IMR-90 (cell line): Measurements from ENCODE around the gene CLNK.

Source experiments
- MAFK ChIP-seq: IDR thresholded peaks from 2 replicates; pipeline ENCODE4 v1.6.1; 2012; ENCODE audit warnings: low read depth, low read length, improper control_type of control experiment
- POLR2A ChIP-seq: IDR thresholded peaks from 2 replicates; pipeline ENCODE4 v1.6.1; 2012; ENCODE audit warnings: mild to moderate bottlenecking, low read depth, low read length
- RAD21 ChIP-seq: IDR thresholded peaks from 2 replicates; pipeline ENCODE4 v1.6.1; 2012; ENCODE audit warnings: low read length, improper control_type of control experiment
- SMC3 ChIP-seq: fragments of 150-350 bp; IDR thresholded peaks from 2 replicates; pipeline ENCODE4 v1.6.1; 2016; ENCODE audit warnings: low read depth, mild to moderate bottlenecking, antibody characterized with exemption, low read length, moderate library complexity
- TF ChIP-seq, protein P1 (sequence below): fragments of 150-350 bp; IDR thresholded peaks from 2 replicates; pipeline ENCODE4 v1.6.1; 2016; ENCODE audit warnings: low read depth, mild to moderate bottlenecking, low read length, moderate library complexity, borderline replicate concordance
- TF ChIP-seq, protein P2 (sequence below): conservative IDR thresholded peaks from 2 replicates; pipeline ENCODE4 v1.5.1; 2012; ENCODE audit warnings: mild to moderate bottlenecking, low read depth, low read length, improper control_type of control experiment
- TF ChIP-seq, protein P3 (sequence below): fragments of 150-350 bp; IDR thresholded peaks from 2 replicates; pipeline ENCODE4 v1.6.1; 2017; ENCODE audit warnings: mild to moderate bottlenecking, antibody characterized with exemption, low read length, low read depth

DNA sequence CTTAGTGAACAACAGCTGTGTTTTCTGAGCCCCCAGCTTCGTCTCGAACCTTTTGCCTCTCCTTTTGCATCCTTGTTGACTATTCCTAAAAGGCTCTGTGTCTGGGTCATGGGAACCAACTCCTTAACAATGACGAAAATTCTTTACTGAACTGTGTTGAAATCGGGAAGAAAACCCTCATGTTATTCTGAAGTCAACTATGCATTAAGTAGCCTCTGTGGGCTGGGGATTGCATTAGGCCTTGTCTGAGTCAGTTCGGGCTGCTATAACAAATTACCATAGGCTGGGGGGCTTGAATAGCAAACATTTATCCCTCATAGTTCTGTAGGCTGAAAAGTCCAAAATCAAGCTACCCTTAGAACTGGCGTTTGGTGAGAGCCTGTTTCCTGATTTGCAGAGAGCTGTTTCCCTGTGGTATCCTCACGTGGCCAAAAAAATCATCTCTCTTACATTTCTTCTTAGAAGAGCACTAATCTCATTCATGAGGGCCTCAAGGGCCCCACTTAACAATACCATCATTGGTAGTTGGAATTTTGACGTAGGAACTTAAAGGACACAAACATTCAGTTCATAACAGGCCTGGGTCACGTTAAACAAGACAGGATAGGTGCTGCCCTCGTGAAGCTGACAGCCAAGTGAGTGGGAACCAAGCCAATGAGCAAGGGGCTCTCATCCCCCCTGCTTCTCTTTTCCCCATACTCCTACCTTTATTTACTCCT is 75.9 kb downstream of the CLNK start:
- TF ChIP-seq RAD21, result no peak
- no peak for TF ChIP-seq MAFK
- TF ChIP-seq, protein P1, sequence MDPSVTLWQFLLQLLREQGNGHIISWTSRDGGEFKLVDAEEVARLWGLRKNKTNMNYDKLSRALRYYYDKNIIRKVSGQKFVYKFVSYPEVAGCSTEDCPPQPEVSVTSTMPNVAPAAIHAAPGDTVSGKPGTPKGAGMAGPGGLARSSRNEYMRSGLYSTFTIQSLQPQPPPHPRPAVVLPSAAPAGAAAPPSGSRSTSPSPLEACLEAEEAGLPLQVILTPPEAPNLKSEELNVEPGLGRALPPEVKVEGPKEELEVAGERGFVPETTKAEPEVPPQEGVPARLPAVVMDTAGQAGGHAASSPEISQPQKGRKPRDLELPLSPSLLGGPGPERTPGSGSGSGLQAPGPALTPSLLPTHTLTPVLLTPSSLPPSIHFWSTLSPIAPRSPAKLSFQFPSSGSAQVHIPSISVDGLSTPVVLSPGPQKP, result no peak
- TF ChIP-seq, protein P2, sequence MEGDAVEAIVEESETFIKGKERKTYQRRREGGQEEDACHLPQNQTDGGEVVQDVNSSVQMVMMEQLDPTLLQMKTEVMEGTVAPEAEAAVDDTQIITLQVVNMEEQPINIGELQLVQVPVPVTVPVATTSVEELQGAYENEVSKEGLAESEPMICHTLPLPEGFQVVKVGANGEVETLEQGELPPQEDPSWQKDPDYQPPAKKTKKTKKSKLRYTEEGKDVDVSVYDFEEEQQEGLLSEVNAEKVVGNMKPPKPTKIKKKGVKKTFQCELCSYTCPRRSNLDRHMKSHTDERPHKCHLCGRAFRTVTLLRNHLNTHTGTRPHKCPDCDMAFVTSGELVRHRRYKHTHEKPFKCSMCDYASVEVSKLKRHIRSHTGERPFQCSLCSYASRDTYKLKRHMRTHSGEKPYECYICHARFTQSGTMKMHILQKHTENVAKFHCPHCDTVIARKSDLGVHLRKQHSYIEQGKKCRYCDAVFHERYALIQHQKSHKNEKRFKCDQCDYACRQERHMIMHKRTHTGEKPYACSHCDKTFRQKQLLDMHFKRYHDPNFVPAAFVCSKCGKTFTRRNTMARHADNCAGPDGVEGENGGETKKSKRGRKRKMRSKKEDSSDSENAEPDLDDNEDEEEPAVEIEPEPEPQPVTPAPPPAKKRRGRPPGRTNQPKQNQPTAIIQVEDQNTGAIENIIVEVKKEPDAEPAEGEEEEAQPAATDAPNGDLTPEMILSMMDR, result no peak
- TF ChIP-seq POLR2A, result no peak
- TF ChIP-seq, protein P3, sequence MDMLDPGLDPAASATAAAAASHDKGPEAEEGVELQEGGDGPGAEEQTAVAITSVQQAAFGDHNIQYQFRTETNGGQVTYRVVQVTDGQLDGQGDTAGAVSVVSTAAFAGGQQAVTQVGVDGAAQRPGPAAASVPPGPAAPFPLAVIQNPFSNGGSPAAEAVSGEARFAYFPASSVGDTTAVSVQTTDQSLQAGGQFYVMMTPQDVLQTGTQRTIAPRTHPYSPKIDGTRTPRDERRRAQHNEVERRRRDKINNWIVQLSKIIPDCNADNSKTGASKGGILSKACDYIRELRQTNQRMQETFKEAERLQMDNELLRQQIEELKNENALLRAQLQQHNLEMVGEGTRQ, result no peak
- no peak for TF ChIP-seq SMC3
